GM12872 (cell line): Measurements from ENCODE around the gene ZEB1.

ENCODE experiments used
- TF ChIP-seq, protein P1 (sequence below): IDR thresholded peaks from 3 replicates; pipeline ENCODE4 v1.5.1; 2011; ENCODE audit warnings: low read depth, mild to moderate bottlenecking, low read length, moderate library complexity; ENCODE audit not compliant: insufficient read depth

The ZEB1 gene

GRCh38 chr10:31288001-31288400 is 31.0 kb upstream of the ZEB1 start:
- TF ChIP-seq, protein P1, sequence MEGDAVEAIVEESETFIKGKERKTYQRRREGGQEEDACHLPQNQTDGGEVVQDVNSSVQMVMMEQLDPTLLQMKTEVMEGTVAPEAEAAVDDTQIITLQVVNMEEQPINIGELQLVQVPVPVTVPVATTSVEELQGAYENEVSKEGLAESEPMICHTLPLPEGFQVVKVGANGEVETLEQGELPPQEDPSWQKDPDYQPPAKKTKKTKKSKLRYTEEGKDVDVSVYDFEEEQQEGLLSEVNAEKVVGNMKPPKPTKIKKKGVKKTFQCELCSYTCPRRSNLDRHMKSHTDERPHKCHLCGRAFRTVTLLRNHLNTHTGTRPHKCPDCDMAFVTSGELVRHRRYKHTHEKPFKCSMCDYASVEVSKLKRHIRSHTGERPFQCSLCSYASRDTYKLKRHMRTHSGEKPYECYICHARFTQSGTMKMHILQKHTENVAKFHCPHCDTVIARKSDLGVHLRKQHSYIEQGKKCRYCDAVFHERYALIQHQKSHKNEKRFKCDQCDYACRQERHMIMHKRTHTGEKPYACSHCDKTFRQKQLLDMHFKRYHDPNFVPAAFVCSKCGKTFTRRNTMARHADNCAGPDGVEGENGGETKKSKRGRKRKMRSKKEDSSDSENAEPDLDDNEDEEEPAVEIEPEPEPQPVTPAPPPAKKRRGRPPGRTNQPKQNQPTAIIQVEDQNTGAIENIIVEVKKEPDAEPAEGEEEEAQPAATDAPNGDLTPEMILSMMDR, result no peak

GRCh38 chr10:31288962-31289361 is 30.1 kb upstream of the ZEB1 start:
- TF ChIP-seq, protein P1, result no peak

- TF ChIP-seq, protein P1, result no peak
These were observed 28.6 kb upstream of the ZEB1 start for GRCh38 chr10:31290386-31290785.

DNA sequence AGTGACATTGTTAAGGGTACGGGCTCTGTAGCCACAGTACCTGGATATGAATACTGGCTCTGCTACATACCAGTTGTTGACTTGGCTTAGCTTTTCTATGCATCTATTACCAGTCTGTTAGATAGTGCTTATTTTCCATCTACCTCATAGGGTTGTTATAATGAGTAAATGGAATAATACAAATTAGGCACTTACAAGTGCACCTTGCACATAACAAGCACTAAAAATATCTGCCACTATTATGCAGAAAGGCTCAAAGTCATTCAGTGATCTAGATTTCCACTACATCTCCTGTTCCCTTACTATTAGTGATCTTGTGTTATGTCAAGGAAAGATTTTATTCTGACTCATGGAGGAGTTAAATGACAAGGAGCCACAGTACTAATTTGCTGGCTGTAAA is 27.9 kb upstream of the ZEB1 start:
- TF ChIP-seq, protein P1, result no peak

- TF ChIP-seq, protein P1, result no peak
These were observed 24.5 kb upstream of the ZEB1 start for GRCh38 chr10:31294558-31294957.

- TF ChIP-seq, protein P1, result no peak
These were observed 22.3 kb upstream of the ZEB1 start for GRCh38 chr10:31296754-31297153.

GRCh38 chr10:31299119-31299518 is 19.9 kb upstream of the ZEB1 start:
- TF ChIP-seq, protein P1, result no peak

GRCh38 chr10:31303212-31303611 is 15.8 kb upstream of the ZEB1 start:
- TF ChIP-seq, protein P1, result no peak
